NCI-H1105 treated with DMSO at 0.1 percent for 48 hours (cell line): ENCODE data around the gene CNKSR3.

Experiments
- DNase-seq: peaks from one replicate; lab custom pipeline; 2025; lab: John Stamatoyannopoulos, UW

Gene CNKSR3

DNA sequence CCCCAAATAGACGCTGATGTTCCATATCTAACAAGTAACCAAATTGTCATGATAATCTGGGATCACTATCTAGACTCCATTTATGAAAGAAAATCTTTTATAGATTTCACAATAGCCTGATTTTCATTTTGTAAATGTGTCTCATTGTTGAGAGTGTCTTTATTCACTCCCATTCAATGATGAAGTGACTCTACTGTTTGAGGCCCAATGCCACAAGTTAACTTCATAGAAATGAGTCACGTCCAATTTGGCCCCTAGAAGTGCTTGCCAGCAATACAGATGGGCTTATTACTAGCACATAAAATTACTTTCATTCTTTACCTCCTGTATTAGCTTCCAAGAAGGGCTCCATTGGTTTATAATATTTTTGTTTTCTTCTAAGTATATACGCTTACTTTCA, 160.2 kb downstream of the CNKSR3 start:
- DNase-seq = no peak

DNA sequence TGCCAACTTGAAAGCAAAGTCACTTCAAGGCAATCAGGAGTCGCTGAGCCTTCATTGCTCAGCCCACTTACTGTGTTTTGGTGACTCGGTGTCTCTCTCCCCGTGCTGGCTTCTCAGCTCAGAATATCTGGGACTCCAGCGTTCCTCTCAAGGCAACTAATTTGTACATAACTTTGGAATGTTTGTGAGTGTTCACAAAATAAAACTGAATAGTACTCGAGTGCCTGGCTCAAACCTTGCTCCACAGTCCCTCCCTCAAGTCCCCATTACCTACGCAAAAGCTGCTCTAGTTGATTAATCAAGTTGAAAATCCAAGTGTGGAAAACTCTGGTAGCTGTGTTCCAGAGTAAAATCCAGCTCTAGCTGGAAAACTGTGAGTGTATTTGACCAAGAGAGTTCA, 162.5 kb downstream of the CNKSR3 start:
- no peak for DNase-seq

DNA sequence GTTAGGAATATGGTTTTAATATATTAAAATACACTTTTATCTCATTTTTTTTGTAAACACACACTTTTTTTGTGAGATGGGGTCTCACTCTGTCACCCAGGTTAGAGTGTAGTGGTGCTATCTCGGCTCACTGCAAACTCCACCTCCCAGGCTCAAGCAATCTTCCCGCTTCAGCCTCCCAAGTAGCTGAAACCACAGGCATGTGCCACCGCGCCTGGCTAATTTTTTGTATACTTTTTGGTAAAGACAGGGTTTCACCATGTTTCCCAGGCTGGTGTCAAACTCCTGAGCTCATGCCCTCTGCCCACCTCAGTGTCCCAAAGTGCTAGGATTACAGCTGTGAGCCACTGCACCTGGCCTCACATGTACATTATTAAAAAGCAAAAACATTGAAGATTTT, 164.7 kb downstream of the CNKSR3 start:
- DNase-seq = no peak

DNA sequence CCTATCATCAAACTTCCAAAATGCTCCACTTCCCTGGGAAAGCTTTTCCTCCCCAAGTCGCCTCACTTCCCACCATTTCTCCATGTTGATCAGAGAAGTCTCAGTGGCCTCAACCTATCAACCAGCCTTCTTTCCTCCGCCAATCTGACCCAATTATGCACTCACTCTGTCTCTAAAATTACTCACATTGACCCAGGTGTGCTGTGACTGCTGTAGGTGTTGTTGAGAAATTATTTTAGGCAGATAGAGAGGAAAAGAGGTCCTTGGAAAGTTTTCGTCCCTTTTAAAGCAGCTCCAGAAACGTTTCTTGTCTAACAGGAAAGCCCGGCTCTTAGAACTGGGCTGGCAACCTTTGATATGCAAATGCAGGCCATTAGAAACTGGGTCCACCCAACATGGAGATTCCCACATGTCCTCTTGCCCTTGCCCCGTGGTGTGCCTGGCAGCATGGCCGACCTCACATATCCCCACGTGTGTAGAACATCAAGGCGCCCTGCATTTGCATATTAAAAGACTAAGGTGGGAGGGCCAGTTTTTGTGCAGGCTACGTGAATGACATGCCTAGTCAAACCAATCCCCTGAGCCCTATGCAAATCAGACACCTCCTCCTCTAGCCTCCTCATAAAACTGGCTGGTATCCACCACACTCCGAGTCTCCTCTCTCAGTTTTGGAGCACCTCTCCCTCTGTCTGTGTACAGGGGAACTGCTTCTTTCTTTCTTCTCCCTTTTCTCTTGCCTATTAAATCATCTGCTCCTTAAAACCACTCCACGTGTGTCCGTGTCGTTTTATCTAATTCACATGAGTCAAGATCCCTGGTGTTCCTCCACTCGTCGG, 166.8 kb downstream of the CNKSR3 start:
- no peak for DNase-seq

DNA sequence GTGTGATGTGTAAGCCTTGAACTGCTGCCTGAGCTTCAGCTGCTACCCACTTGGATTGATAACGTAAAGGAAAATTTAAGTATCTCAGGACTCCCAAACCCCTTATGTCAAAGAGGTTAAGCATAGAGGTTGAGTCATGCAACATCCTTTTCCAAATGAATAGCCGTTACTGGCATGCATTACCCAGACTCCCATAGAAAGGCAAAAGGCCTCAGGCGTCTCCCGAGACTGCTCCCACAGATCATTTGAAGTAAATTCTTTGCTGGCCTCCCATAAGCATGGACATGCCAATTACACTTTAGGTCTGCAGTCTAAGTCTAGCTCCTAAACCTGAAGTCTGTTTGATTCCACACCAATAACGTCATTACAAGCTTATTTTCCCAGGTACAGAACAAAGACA, 168.6 kb downstream of the CNKSR3 start:
- no peak for DNase-seq

DNA sequence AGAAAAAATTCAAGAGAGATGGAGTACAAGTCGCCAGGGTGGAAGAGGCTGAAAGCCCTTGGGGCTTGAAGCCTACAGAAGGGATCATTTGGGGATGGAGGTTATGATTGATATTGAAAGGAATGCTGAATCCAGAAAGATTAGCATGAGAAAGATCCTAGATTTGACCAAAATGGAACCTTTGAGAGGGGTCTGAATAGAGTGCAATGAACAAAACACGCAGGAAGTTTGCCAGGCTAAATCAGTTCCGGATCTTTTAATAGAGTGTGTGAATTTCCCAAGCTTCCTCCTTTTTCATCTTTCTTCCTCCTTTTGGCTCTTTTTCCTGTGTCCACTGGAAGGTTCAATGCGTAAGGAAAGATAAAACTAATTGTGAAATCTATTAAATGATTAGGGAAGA, 169.1 kb downstream of the CNKSR3 start:
- DNase-seq = no peak
